ENCODE measurements around the gene NECTIN1. TPM values are rescaled to one million over a fixed set of nuclear protein-coding genes. Genes with fewer than 3 reads are reported as not detected.

Gene NECTIN1
- total RNA-seq, 1 donor from 2014 or later, result 45.3 TPM

DNA sequence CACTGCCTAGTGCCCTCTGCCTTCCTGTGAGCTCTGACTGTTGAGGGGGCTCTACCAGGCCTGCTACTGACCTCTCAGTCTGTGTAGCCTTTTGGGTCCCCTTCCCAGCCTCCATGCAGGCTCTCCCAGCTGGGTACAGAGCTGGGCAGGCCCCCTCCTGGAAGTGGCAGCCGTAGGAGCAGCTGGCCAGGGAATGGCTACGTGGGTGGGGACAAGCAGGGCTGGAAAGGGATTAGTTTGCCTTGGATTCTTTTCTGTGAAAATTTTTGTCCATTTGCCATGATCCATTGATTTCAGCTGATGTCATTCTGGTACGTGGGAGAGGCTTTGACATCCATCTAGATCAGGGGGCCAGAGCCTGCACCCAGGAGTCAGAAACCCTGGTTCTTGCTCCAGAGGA, 23.9 kb upstream of the NECTIN1 start:
- Mint-ChIP-seq H3K27me3 (ENCODE audit: low read depth) (no peaks in the 10 kb centered on the region), H3K36me3 (no peaks in the 10 kb centered on the region)
- no peak for DNase-seq (ENCODE audit: low spot score in 2 of 2, unreplicated experiment in 2 of 2)

DNA sequence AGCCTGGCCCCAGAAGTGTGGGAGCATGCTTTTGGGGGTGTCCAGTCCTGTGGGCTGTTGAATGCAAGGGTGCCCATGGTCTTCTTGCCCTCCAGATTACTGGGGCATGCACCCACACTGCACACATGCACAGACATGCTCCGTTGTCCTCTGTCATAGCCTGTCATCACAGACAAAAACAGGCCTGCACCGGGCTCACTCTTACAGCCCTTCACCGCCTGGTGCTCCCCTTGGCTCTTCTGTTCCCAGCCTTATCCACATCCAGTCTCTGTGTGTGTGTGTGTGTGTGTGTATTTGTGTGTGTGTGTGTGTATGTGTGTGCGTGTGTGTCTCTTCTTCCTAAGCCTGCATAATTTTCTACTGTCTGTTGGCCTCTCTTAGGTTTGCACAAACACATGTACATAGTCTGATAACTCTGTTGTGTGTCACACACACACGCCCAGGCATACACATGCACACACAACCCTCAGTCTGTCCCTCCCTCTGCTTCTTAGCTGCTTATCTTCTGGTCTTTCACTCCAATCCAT, 23.4 kb upstream of the NECTIN1 start:
- Mint-ChIP-seq H3K4me3 (no peak overlapping the region), H3K27me3 (ENCODE audit: low read depth) (no peaks in the 10 kb centered on the region), H3K36me3 (no peaks in the 10 kb centered on the region), H3K9me3 (no peaks in the 10 kb centered on the region), H3K27ac (no peak overlapping the region), H3K4me1 (peaks cover 15% of the 10 kb centered on the region)
- no peak for DNase-seq (ENCODE audit: low spot score in 2 of 2, unreplicated experiment in 2 of 2)
- TF ChIP-seq, protein P1, sequence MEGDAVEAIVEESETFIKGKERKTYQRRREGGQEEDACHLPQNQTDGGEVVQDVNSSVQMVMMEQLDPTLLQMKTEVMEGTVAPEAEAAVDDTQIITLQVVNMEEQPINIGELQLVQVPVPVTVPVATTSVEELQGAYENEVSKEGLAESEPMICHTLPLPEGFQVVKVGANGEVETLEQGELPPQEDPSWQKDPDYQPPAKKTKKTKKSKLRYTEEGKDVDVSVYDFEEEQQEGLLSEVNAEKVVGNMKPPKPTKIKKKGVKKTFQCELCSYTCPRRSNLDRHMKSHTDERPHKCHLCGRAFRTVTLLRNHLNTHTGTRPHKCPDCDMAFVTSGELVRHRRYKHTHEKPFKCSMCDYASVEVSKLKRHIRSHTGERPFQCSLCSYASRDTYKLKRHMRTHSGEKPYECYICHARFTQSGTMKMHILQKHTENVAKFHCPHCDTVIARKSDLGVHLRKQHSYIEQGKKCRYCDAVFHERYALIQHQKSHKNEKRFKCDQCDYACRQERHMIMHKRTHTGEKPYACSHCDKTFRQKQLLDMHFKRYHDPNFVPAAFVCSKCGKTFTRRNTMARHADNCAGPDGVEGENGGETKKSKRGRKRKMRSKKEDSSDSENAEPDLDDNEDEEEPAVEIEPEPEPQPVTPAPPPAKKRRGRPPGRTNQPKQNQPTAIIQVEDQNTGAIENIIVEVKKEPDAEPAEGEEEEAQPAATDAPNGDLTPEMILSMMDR (IDR thresholded peaks at IDR 0.05; ENCODE audit: unreplicated experiment), result no peak

More for the DNA sequence above, 23.9 kb upstream of the NECTIN1 start:
- Mint-ChIP-seq H3K4me1 (peaks cover 15% of the 10 kb centered on the region), H3K9me3 (no peaks in the 10 kb centered on the region), H3K4me3 (no peak overlapping the region), H3K27ac (no peak overlapping the region)
- TF ChIP-seq, protein P1 (IDR thresholded peaks at IDR 0.05; ENCODE audit: unreplicated experiment), result no peak

DNA sequence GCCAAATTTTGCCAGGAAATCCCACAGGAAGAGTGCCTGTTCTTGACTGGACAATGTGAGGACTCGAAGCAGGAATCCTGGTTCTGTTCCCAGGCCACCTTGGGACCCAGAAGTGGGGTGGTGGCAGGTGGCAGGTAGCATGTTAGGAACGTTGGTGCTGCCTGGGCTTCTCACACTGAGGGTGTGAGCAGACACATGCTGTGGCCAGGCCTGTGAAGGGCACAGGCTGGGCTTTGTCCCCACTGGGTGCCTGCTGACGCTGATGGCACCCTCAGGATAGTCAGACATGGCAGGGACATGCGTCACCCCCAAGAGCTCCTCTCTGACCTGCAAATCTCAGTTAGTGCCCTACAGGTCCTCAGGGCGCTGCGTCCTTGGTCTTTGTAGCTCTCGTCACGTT, 21.1 kb upstream of the NECTIN1 start:
- TF ChIP-seq, protein P1 (IDR thresholded peaks at IDR 0.05; ENCODE audit: unreplicated experiment), result no peak
- peaks cover 4% of the 10 kb centered on the region for H3K27me3 Mint-ChIP-seq (ENCODE audit: low read depth)
- H3K9me3 Mint-ChIP-seq, result no peaks in the 10 kb centered on the region
- DNase-seq (ENCODE audit: low spot score in 2 of 2, unreplicated experiment in 2 of 2), result no peak
- peaks cover 15% of the 10 kb centered on the region for H3K4me1 Mint-ChIP-seq
- H3K4me3 Mint-ChIP-seq, result no peak overlapping the region
- no peak overlapping the region for H3K27ac Mint-ChIP-seq
- H3K36me3 Mint-ChIP-seq, result no peaks in the 10 kb centered on the region

DNA sequence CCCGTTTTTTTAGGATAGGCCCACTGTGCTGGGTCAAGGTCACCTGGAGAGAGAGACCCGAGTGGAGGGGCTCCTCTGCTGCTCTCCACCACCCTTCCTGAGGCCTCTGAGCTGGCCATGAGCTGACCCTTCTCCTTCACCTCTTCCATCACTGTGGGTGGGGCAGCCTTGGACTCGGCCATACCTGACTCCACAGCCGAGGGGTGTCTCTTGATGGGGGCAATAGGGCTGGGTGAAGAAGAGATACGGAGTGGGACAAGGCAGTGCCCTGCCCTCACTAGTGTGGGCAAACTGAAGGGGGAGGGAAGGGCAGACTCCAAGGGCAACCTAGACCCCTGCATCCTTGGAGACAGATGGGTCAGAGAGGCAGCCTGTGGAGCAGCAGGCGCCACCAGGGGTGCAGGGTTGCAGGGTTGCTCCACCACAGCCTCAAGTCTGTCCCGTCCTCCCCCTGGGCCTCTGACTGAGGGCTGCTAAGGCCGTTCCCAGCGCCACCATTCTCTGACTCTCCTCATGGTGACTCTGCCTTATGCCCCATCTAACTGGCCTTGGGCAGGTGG, 20.1 kb upstream of the NECTIN1 start:
- H3K36me3 Mint-ChIP-seq, result no peaks in the 10 kb centered on the region
- no peak overlapping the region for H3K4me3 Mint-ChIP-seq
- H3K9me3 Mint-ChIP-seq, result no peaks in the 10 kb centered on the region
- peaks cover 10% of the 10 kb centered on the region for H3K27me3 Mint-ChIP-seq (ENCODE audit: low read depth)
- peaks cover 15% of the 10 kb centered on the region for H3K4me1 Mint-ChIP-seq
- H3K27ac Mint-ChIP-seq, result no peak overlapping the region
- TF ChIP-seq, protein P1 (IDR thresholded peaks at IDR 0.05; ENCODE audit: unreplicated experiment), result no peak
- no peak for DNase-seq (ENCODE audit: low spot score in 2 of 2, unreplicated experiment in 2 of 2)

DNA sequence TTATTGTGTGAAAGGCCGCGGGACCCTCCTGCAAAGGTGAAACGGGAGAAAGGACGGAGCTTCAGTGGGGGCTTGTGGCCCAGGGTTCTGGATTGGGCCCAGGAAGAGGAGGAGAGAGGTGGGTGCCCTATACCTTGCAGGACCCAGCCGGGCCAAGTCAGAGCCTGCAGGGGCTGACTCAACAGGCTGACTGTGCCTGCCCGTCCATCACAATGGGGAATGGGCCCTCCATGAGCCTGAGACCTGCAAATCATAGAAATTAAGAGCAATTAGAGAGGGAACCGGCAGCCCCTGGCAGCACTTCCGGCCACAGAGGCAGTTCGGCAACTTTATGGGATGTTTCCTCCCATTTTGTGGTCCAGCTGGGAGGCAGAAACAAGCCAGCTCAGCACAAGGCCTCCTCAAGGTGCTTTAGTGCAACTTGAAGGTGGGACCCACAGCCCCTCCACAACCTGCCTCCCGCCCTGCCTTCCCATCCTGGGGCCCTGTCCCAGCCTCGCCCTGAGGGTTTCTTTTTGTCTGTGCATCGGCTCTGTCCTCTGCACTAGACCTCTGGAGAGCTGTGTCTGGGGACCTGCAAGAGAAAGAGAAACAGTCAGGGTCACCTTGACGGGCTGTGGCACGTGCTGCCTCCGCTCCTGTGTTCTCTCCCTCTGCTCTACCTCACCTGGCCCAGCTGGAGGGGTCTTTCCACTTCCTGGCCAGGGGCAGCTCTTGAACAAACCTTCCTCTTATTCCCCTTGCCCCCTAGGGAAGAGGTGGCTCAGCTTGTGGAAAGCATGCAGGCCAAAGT, 19.1 kb upstream of the NECTIN1 start:
- Mint-ChIP-seq H3K27ac (no peak overlapping the region), H3K9me3 (no peaks in the 10 kb centered on the region), H3K4me1 (peaks cover 14% of the 10 kb centered on the region), H3K27me3 (ENCODE audit: low read depth) (peaks cover 10% of the 10 kb centered on the region), H3K36me3 (no peaks in the 10 kb centered on the region), H3K4me3 (no peak overlapping the region)
- TF ChIP-seq, protein P1 (IDR thresholded peaks at IDR 0.05; ENCODE audit: unreplicated experiment), result no peak
- no peak for DNase-seq (ENCODE audit: low spot score in 2 of 2, unreplicated experiment in 2 of 2)
